ENCODE measurements around the gene CEP72. TPM values are rescaled to one million over a fixed set of nuclear protein-coding genes. Genes with fewer than 3 reads are reported as not detected.

The CEP72 gene
- total RNA-seq, 4 donors from 2014 or later: 0.83 to 1.8 (median 1.5) TPM

DNA sequence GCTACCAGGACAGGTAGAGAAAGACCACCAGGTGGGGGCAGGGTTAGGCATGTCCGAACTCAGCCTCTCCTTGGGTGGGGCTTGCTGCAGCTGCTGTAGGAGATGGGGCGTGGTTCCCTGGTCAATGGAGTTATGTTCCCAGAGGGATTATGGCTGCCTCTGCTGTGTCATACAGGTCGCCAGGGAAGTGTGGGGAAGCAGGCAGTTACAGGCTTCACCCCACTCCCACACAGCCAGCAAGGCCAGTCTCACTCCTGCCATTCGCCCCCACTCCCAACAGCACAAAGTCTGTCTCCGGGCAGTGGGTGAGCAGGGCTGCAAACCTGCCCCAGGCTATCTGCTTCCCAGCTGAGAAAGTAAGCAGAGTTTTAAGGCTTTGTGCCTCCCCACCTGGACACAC lies 20.0 kb upstream of the CEP72 start:
- no peak overlapping the region for H3K4me3 ChIP-seq
- intact Hi-C loops (cut with DNase I): no loop called here
- H3K4me1 ChIP-seq: no peaks in the 10 kb centered on the region
- no peak for DNase-seq (ENCODE audit: extremely low spot score)
- H3K36me3 ChIP-seq: no peaks in the 10 kb centered on the region
- TF ChIP-seq EP300 (IDR thresholded peaks at IDR 0.05) (no peak), POLR2AphosphoS5 (IDR thresholded peaks at IDR 0.05) (no peak), POLR2A (IDR thresholded peaks at IDR 0.05; ENCODE audit: low read depth) (no peak)
- TF ChIP-seq, protein P1, sequence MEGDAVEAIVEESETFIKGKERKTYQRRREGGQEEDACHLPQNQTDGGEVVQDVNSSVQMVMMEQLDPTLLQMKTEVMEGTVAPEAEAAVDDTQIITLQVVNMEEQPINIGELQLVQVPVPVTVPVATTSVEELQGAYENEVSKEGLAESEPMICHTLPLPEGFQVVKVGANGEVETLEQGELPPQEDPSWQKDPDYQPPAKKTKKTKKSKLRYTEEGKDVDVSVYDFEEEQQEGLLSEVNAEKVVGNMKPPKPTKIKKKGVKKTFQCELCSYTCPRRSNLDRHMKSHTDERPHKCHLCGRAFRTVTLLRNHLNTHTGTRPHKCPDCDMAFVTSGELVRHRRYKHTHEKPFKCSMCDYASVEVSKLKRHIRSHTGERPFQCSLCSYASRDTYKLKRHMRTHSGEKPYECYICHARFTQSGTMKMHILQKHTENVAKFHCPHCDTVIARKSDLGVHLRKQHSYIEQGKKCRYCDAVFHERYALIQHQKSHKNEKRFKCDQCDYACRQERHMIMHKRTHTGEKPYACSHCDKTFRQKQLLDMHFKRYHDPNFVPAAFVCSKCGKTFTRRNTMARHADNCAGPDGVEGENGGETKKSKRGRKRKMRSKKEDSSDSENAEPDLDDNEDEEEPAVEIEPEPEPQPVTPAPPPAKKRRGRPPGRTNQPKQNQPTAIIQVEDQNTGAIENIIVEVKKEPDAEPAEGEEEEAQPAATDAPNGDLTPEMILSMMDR (IDR thresholded peaks at IDR 0.05): no peak
- WGBS: 60% methylated on average over 1 of the region's 5 CpGs
- no peaks in the 10 kb centered on the region for H3K9me3 ChIP-seq
- H3K27me3 ChIP-seq: peaks cover 0 to 64% (median 8%) of the 10 kb centered on the region in 4 donors
- H3K27ac ChIP-seq (replicated peaks in 1 of 4): no peak overlapping the region

DNA sequence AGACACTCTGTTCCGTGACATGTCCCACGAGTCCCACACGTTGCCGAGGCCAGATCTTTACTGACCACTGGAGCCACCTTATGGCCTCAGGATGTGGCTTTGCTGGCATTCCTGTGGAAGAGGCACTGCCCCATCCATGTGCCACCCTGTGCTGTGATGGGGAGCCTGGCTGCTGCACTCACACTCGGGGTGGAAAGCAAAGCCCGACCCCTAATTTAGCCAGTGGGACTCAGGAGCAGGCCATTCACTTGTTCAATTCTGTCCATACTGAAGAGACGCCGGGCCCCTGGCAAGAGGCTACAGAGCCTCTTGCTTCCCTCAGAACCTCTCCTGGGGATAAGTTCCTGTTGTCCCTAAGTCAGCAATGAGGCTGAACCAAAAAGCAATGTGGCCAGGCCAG lies 18.6 kb upstream of the CEP72 start:
- 82% methylated on average over 6 of the region's 8 CpGs for WGBS
- H3K4me1 ChIP-seq: no peaks in the 10 kb centered on the region
- no peaks in the 10 kb centered on the region for H3K36me3 ChIP-seq
- peaks cover 0 to 60% (median 6%) of the 10 kb centered on the region in 4 donors for H3K27me3 ChIP-seq
- no peak overlapping the region for H3K27ac ChIP-seq (replicated peaks in 1 of 4)
- no peak for DNase-seq (ENCODE audit: extremely low spot score)
- no peaks in the 10 kb centered on the region for H3K9me3 ChIP-seq
- no peak overlapping the region for H3K4me3 ChIP-seq
- intact Hi-C loops (cut with DNase I): no loop called here
- TF ChIP-seq POLR2A (IDR thresholded peaks at IDR 0.05; ENCODE audit: low read depth) (no peak), POLR2AphosphoS5 (IDR thresholded peaks at IDR 0.05) (no peak), EP300 (IDR thresholded peaks at IDR 0.05) (no peak)
- TF ChIP-seq, protein P1 (IDR thresholded peaks at IDR 0.05): no peak

DNA sequence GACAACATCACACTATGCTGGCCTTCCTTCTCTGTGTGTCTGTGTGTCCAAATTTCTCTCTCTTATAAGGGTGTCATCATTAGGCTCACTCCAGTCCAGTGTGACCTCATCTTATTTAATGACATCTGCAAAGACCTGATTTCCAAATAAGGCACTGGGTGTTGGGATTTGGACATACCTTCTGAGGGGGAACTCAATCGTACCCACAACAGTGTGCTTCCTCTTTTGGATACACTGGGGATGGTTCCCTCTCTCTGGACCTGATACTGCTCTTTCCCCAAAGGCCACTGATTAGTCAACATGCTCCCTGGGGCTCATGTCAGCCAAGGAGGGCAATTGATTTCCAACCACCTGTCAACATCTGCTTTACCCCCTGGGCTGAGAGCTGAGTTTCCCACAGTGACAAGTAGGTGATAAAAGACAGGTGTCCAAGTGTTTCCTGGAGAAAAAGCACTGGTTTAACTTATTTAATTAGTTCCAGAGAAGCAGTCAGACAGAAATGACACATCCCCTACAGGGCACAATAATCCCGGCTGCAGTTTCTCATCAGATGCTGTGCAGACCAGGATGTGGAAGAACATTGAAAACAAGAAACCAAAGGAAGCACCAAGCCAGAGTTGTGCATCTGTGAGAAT lies 17.8 kb upstream of the CEP72 start:
- no peaks in the 10 kb centered on the region for H3K9me3 ChIP-seq
- TF ChIP-seq, protein P1 (IDR thresholded peaks at IDR 0.05): no peak
- no peak for TF ChIP-seq POLR2A (IDR thresholded peaks at IDR 0.05; ENCODE audit: low read depth)
- no peak for TF ChIP-seq POLR2AphosphoS5 (IDR thresholded peaks at IDR 0.05)
- no peak for TF ChIP-seq EP300 (IDR thresholded peaks at IDR 0.05)
- no peaks in the 10 kb centered on the region for H3K4me1 ChIP-seq
- WGBS: 28% methylated on average over 2 of the region's 2 CpGs
- no peak overlapping the region for H3K27ac ChIP-seq (replicated peaks in 1 of 4)
- no peak for DNase-seq (ENCODE audit: extremely low spot score)
- H3K36me3 ChIP-seq: no peaks in the 10 kb centered on the region
- peaks cover 0 to 60% (median 6%) of the 10 kb centered on the region in 4 donors for H3K27me3 ChIP-seq
- intact Hi-C loops (cut with DNase I): no loop called here
- no peak overlapping the region for H3K4me3 ChIP-seq

DNA sequence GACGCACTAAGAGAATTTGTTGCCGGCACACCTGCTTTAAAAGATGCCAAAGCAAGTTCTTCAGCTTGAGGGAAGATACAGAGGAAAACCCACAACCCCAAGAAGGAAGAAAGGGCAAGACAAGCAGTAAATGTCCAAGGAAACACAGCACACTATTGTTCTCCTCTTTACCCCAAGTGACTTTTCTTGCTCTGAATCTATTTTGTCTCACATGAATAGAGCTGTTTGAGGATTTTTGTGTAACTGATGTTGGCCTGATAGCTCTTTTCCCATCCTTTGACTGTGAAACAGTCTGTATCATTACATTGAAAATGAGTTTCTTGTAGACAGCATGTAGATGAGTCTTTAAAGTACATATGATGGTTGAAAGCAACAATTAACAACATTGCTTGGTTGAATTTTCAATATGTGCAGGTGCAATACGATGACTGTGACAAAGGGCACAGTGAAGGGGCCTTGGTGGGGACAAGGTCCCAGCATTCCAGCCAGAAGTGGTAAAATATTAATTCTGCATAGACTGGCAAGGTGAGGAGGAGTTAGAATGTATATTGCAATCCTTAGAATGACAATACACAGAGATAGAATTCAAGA lies 16.8 kb upstream of the CEP72 start:
- no peak for TF ChIP-seq EP300 (IDR thresholded peaks at IDR 0.05)
- no peak for TF ChIP-seq POLR2AphosphoS5 (IDR thresholded peaks at IDR 0.05)
- TF ChIP-seq POLR2A (IDR thresholded peaks at IDR 0.05; ENCODE audit: low read depth): no peak
- TF ChIP-seq, protein P1 (IDR thresholded peaks at IDR 0.05): no peak
- no peak overlapping the region for H3K4me3 ChIP-seq
- no peaks in the 10 kb centered on the region for H3K36me3 ChIP-seq
- intact Hi-C loops (cut with DNase I): no loop called here
- no peak overlapping the region for H3K27ac ChIP-seq (replicated peaks in 1 of 4)
- no peaks in the 10 kb centered on the region for H3K4me1 ChIP-seq
- H3K27me3 ChIP-seq: peaks cover 0 to 60% (median 6%) of the 10 kb centered on the region in 4 donors
- 94% methylated on average over 3 of the region's 3 CpGs for WGBS
- DNase-seq (ENCODE audit: extremely low spot score): no peak
- no peaks in the 10 kb centered on the region for H3K9me3 ChIP-seq

Measured in esophagus muscularis mucosa (tissue), 4 donors.